Retinal pigment epithelial cell (primary cell): ENCODE data around the gene SHMT2.

Source experiments
- DNase-seq: peaks from one replicate; pipeline ENCODE4 v3.0.0-alpha.2; 2010; ENCODE audit warnings: low read depth
- H3K4me3 ChIP-seq: 2 replicates; pipeline ENCODE4 v1.5.1; 2011; ENCODE audit warnings: mild to moderate bottlenecking, low read length, control low read depth, moderate library complexity
- TF ChIP-seq, protein P1 (sequence below): conservative IDR thresholded peaks from 2 replicates; pipeline ENCODE4 v1.5.1; 2011; ENCODE audit warnings: low read depth, low read length, control low read depth, inconsistent platforms

SHMT2 gene

GRCh38 chr12:57261428-57261865 is 31.9 kb downstream of the SHMT2 start:
- DNase-seq, result no peak
- TF ChIP-seq, protein P1, sequence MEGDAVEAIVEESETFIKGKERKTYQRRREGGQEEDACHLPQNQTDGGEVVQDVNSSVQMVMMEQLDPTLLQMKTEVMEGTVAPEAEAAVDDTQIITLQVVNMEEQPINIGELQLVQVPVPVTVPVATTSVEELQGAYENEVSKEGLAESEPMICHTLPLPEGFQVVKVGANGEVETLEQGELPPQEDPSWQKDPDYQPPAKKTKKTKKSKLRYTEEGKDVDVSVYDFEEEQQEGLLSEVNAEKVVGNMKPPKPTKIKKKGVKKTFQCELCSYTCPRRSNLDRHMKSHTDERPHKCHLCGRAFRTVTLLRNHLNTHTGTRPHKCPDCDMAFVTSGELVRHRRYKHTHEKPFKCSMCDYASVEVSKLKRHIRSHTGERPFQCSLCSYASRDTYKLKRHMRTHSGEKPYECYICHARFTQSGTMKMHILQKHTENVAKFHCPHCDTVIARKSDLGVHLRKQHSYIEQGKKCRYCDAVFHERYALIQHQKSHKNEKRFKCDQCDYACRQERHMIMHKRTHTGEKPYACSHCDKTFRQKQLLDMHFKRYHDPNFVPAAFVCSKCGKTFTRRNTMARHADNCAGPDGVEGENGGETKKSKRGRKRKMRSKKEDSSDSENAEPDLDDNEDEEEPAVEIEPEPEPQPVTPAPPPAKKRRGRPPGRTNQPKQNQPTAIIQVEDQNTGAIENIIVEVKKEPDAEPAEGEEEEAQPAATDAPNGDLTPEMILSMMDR, result no peak
- no peak overlapping the region for H3K4me3 ChIP-seq

DNA sequence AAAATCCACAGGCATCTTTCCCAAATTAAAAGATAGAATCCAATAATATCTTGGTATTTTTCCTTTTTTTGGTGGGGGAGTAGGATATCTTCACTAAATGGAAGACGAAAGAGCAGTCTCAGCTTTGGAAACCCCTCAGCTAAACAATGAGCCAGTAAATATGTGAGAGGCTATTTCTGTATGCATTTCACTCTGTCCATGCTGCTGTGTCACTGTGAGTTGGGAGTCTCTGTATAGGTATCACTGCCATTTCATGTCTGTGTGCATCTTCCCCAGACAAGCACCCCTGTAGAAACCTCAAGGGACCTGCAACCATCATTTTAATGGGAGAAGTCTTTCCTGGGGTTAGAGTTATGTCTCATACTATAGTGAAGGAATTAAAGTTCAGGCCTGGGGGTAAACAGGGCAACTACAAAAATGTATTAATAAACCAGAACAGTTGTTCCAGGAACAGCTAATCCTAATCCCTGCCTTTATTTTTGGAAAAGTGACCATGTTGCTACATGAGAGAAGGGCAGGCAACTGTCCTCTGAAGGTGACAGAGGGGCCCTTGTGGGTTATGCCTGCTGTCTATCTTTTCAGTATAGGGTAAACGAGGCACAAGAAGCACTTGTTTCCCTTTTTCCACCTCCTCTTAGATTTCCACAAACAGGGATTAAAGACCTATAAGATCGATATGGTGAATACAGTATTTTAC is 32.8 kb downstream of the SHMT2 start:
- DNase-seq, result no peak
- TF ChIP-seq, protein P1, result no peak
- H3K4me3 ChIP-seq, result no peak overlapping the region

- TF ChIP-seq, protein P1, result no peak
- DNase-seq, result no peak
- H3K4me3 ChIP-seq, result no peak overlapping the region
Observed at GRCh38 chr12:57263096-57263495, 33.6 kb downstream of the SHMT2 start.

- no peak for DNase-seq
- no peak overlapping the region for H3K4me3 ChIP-seq
- TF ChIP-seq, protein P1, result no peak
Observed at GRCh38 chr12:57266681-57267080, 37.2 kb downstream of the SHMT2 start.

DNA sequence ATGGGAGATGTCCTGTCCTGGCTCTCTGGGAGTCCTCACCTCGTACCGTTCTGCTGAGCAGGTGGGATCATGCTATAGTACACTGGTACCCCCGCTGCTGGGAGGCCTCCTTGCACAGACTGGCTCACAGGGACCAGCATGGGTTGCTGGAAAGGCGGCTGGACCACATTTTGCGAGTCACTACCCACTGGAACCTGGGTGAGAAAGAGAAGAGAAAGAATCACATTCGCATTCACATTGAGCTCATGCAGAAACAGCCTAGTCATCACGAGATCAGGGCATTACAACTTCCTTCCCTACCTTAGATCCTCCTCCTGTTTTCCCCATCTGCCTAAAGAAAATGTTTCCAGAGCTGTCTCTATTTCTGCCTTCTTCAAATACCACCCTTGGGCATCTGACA is 38.8 kb downstream of the SHMT2 start:
- TF ChIP-seq, protein P1, result no peak
- no peak for DNase-seq

GRCh38 chr12:57270966-57271470 is 41.5 kb downstream of the SHMT2 start:
- H3K4me3 ChIP-seq, result no peak overlapping the region
- TF ChIP-seq, protein P1, result no peak
- no peak for DNase-seq

More for the DNA sequence above, 38.8 kb downstream of the SHMT2 start:
- no peak overlapping the region for H3K4me3 ChIP-seq
